ENCODE results near the gene RUSC2. TPM values are rescaled to one million over a fixed set of nuclear protein-coding genes. Genes with fewer than 3 reads are reported as not detected.

The RUSC2 gene
- total and polyA plus RNA-seq, 2 of the 13 experiments (the other 11 are each of a cell fraction or from before 2014, with no cell fraction given) = 2.8 to 3.3 TPM

- TF ChIP-seq ZBTB43 (CRISPR knock-in tag; conservative IDR thresholded peaks at IDR 0.05) = 0 out of 2 replicates have a peak, but pooled peaks have one; percentile 31
- no peak for TF ChIP-seq SATB2 (CRISPR knock-in tag; IDR thresholded peaks at IDR 0.05)
- TF ChIP-seq JUN (CRISPR knock-in tag; IDR thresholded peaks at IDR 0.05) = peak; percentile 64; the same call in 1 of the 2 replicates
- peak; percentile 53; the same call in 1 of the 2 replicates for TF ChIP-seq PRDM15 (CRISPR knock-in tag; IDR thresholded peaks at IDR 0.05)
- peak; percentile 86 for TF ChIP-seq ZNF761 (CRISPR knock-in tag; conservative IDR thresholded peaks at IDR 0.05)
- TF ChIP-seq ZBTB20 (CRISPR knock-in tag; IDR thresholded peaks at IDR 0.05; ENCODE audit: borderline replicate concordance, low read depth) = peak; percentile 55; the same call in 1 of the 2 replicates
- TF ChIP-seq HNRNPLL (IDR thresholded peaks at IDR 0.05; ENCODE audit: low read depth, low read length, poor library complexity, severe bottlenecking) = peak; percentile 49
- TF ChIP-seq NFE2L1 (CRISPR knock-in tag; IDR thresholded peaks at IDR 0.05; ENCODE audit: borderline replicate concordance) = no peak
- TF ChIP-seq HDAC6 (IDR thresholded peaks at IDR 0.05; ENCODE audit: low read depth, low read length) = no peak
- TF ChIP-seq E2F2 (CRISPR knock-in tag; IDR thresholded peaks at IDR 0.05; ENCODE audit: borderline replicate concordance) = peak; percentile 80
- TF ChIP-seq REST (IDR thresholded peaks at IDR 0.05; ENCODE audit: borderline replicate concordance in 1 of 2, low read depth in 1 of 2, low read length in 2 of 2) = peak in 1 of 2 experiments; percentile 19; a peak in 1 of 4 replicates
- TF ChIP-seq HOXD1 (CRISPR knock-in tag; IDR thresholded peaks at IDR 0.05) = peak; percentile 45
- TF ChIP-seq FOXA3 (CRISPR knock-in tag; IDR thresholded peaks at IDR 0.05) = no peak; the same call in 1 of the 2 replicates
- no peak for TF ChIP-seq PLRG1 (conservative IDR thresholded peaks at IDR 0.05)
- no peak for TF ChIP-seq ZNF598 (CRISPR knock-in tag; IDR thresholded peaks at IDR 0.05; ENCODE audit: borderline replicate concordance)
- no peak for TF ChIP-seq TCF7L2 (IDR thresholded peaks at IDR 0.05; ENCODE audit: low read depth, low read length)
- peak; percentile 88 for TF ChIP-seq PHF8 (CRISPR knock-in tag; IDR thresholded peaks at IDR 0.05)
- peak; percentile 63; the same call in 1 of the 2 replicates for TF ChIP-seq SRY (CRISPR knock-in tag; IDR thresholded peaks at IDR 0.05)
- peak; percentile 43; the same call in 1 of the 2 replicates for TF ChIP-seq CHCHD3 (CRISPR knock-in tag; IDR thresholded peaks at IDR 0.05)
These were observed at the start of gene RUSC2 (continued) for GRCh38 chr9:35489313-35490154.
